ENCODE data around the gene MRO.

- TF ChIP-seq CSDC2 (CRISPR knock-in tag; IDR thresholded peaks at IDR 0.05): no peak
- TF ChIP-seq, protein P1, sequence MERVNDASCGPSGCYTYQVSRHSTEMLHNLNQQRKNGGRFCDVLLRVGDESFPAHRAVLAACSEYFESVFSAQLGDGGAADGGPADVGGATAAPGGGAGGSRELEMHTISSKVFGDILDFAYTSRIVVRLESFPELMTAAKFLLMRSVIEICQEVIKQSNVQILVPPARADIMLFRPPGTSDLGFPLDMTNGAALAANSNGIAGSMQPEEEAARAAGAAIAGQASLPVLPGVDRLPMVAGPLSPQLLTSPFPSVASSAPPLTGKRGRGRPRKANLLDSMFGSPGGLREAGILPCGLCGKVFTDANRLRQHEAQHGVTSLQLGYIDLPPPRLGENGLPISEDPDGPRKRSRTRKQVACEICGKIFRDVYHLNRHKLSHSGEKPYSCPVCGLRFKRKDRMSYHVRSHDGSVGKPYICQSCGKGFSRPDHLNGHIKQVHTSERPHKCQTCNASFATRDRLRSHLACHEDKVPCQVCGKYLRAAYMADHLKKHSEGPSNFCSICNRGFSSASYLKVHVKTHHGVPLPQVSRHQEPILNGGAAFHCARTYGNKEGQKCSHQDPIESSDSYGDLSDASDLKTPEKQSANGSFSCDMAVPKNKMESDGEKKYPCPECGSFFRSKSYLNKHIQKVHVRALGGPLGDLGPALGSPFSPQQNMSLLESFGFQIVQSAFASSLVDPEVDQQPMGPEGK (CRISPR knock-in tag; IDR thresholded peaks at IDR 0.05; ENCODE audit: borderline replicate concordance): no peak
- no peak for TF ChIP-seq ZNF70 (CRISPR knock-in tag; IDR thresholded peaks at IDR 0.05)
- TF ChIP-seq, protein P2, sequence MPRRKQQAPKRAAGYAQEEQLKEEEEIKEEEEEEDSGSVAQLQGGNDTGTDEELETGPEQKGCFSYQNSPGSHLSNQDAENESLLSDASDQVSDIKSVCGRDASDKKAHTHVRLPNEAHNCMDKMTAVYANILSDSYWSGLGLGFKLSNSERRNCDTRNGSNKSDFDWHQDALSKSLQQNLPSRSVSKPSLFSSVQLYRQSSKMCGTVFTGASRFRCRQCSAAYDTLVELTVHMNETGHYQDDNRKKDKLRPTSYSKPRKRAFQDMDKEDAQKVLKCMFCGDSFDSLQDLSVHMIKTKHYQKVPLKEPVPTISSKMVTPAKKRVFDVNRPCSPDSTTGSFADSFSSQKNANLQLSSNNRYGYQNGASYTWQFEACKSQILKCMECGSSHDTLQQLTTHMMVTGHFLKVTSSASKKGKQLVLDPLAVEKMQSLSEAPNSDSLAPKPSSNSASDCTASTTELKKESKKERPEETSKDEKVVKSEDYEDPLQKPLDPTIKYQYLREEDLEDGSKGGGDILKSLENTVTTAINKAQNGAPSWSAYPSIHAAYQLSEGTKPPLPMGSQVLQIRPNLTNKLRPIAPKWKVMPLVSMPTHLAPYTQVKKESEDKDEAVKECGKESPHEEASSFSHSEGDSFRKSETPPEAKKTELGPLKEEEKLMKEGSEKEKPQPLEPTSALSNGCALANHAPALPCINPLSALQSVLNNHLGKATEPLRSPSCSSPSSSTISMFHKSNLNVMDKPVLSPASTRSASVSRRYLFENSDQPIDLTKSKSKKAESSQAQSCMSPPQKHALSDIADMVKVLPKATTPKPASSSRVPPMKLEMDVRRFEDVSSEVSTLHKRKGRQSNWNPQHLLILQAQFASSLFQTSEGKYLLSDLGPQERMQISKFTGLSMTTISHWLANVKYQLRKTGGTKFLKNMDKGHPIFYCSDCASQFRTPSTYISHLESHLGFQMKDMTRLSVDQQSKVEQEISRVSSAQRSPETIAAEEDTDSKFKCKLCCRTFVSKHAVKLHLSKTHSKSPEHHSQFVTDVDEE (CRISPR knock-in tag; IDR thresholded peaks at IDR 0.05): no peak
- TF ChIP-seq ESRRG (CRISPR knock-in tag; IDR thresholded peaks at IDR 0.05): no peak
- no peak for TF ChIP-seq ZFP3 (CRISPR knock-in tag; IDR thresholded peaks at IDR 0.05)
- no peak for TF ChIP-seq ARNTL (CRISPR knock-in tag; IDR thresholded peaks at IDR 0.05; ENCODE audit: borderline replicate concordance, low read depth)
- TF ChIP-seq BACH2 (CRISPR knock-in tag; IDR thresholded peaks at IDR 0.05; ENCODE audit: borderline replicate concordance): no peak
- TF ChIP-seq, protein P3, sequence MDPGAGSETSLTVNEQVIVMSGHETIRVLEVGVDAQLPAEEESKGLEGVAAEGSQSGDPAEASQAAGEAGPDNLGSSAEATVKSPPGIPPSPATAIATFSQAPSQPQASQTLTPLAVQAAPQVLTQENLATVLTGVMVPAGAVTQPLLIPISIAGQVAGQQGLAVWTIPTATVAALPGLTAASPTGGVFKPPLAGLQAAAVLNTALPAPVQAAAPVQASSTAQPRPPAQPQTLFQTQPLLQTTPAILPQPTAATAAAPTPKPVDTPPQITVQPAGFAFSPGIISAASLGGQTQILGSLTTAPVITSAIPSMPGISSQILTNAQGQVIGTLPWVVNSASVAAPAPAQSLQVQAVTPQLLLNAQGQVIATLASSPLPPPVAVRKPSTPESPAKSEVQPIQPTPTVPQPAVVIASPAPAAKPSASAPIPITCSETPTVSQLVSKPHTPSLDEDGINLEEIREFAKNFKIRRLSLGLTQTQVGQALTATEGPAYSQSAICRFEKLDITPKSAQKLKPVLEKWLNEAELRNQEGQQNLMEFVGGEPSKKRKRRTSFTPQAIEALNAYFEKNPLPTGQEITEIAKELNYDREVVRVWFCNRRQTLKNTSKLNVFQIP (CRISPR knock-in tag; IDR thresholded peaks at IDR 0.05; ENCODE audit: borderline replicate concordance, low read depth): no peak
- TF ChIP-seq RARB (CRISPR knock-in tag; IDR thresholded peaks at IDR 0.05): no peak
- TF ChIP-seq ZFP30 (CRISPR knock-in tag; IDR thresholded peaks at IDR 0.05): no peak
- no peak for TF ChIP-seq ZNF8 (CRISPR knock-in tag; IDR thresholded peaks at IDR 0.05)
- no peak for TF ChIP-seq OSR1 (CRISPR knock-in tag; IDR thresholded peaks at IDR 0.05)
These were observed 24.7 kb upstream of the MRO start for GRCh38 chr18:50844554-50844953.
